ENCODE data around the gene PTGER3. TPM values are rescaled to one million over a fixed set of nuclear protein-coding genes. Genes with fewer than 3 reads are reported as not detected.
"Not testable (repeated sequence)": the region's sequence is repeated elsewhere in the genome, so short reads cannot be mapped to it uniquely, and the experiment has no call there.

PTGER3 gene
- total RNA-seq, 1 experiment from 2014 or later = not detected

DNA sequence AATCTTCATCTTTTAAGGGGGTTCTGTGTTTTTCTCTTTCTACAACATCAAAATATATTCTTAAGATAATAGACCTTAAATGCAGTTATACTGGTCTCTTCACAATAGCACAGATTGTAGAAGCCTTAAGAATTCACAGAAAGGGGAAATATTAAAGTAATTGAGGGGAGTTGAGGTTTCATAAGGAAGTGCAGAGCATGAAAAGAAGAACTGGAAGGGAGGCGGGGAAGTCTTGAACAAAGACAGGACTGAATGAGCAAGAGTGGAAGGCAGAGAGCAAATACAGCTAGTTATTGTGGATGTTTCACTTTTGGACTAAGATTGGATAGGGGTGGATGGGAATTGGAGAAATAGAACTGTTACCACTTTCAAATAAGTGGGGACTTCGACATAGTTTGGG, 67.7 kb downstream of the PTGER3 start:
- no peak for DNase-seq (ENCODE audit: low read depth)
- in situ Hi-C loops (cut with HindIII; ENCODE audit: low pct_unique_long_range_greater_than_20kb, low sequenced_read_pairs) = no loop called here

DNA sequence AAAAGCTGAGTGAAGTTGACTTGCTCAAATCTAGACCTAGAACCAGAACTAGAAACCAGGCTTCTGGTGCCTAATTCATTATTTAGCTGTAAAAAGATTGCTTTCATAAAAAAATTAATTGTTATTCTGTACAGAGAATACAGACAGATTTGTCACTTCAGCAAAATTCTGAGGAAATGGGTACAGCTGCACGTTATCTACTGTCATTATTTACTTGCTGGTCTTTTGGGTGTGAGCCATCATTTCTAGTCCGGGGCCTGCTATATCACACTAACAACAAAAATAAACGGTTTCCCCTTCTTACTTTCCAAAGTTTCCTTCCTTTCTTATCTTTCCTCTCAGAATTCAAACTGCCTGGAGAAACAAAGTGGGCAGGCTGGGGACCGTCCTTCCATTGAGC, 68.3 kb downstream of the PTGER3 start:
- in situ Hi-C loops (cut with HindIII; ENCODE audit: low pct_unique_long_range_greater_than_20kb, low sequenced_read_pairs) = no loop called here
- DNase-seq (ENCODE audit: low read depth) = no peak

DNA sequence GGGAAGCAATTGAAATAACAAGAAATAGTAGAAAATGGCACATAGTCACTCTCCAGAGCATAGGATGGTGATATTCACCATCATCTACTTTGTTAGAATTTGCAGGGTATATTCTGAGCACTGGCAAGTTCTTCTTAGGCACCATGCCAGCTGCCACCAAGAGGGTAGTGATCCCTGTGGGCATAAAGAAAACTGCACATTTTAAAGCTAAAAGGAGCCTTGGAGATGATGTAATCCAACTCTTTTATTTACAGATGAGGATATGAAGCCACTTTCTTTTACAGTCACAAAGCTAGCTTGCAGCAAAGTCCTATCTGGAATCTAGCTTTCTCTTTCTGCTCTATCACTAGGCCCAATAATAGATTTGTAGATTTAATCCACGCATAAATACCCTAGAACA, 69.0 kb downstream of the PTGER3 start:
- in situ Hi-C loops (cut with HindIII; ENCODE audit: low pct_unique_long_range_greater_than_20kb, low sequenced_read_pairs) = no loop called here
- no peak for DNase-seq (ENCODE audit: low read depth)

DNA sequence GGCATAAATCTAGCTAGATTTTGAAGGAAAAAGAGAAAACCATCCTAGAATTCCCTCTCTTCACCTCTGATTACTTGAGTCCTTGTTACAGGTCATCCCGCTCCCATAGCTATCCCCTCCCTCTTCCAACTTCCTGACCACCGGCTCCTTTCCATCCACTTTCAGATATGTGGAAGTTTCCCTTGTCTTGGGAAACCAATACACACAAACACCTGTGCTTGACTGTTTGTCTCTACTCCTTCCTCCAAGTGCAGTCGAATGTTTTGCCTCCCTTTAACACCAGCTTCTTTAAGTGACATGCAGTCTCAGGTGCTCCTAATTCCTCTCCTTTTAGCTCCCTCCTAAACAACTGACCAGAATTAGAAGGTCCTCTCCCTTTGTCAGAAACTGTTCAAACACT, 70.0 kb downstream of the PTGER3 start:
- in situ Hi-C loops (cut with HindIII; ENCODE audit: low pct_unique_long_range_greater_than_20kb, low sequenced_read_pairs) = no loop called here
- no peak for DNase-seq (ENCODE audit: low read depth)

DNA sequence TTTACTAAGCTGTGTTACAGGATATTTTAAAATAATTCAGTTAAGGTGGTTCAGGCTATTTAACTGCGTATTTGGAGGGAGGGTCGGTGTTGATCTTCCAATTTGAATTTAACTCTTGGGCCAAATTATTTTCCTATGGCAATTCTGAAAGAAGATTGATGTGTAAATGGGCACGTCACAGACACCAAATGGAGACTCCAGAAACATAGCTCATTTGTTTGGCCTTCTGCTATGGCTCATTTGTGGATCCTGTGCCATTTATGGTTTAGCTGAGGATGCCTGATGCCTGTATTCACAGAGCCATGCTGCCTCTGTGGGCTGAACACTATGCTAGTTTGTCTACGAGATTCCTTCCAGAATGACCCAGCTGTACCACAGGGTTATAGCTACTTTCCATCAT, 70.6 kb downstream of the PTGER3 start:
- in situ Hi-C loops (cut with HindIII; ENCODE audit: low pct_unique_long_range_greater_than_20kb, low sequenced_read_pairs) = no loop called here
- DNase-seq (ENCODE audit: low read depth) = no peak

DNA sequence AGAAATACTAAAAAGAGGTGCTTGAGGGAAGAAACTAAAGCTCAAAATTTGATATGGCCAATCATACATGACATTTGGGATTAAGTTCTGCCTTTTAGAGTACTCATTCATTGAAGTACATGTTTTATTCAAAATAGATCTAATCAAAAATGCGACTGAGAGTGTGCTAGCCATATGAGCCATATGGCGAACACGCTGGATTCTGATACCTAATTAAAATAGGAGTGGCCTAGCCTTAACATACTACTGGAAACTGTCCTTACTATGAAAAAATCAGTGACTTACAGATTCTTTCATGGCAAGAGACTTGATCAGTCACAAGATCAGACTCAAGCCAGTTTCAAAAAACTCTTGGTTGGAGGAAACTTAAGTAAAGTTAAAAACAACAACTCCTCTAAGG, 73.9 kb downstream of the PTGER3 start:
- no peak for DNase-seq (ENCODE audit: low read depth)
- in situ Hi-C loops (cut with HindIII; ENCODE audit: low pct_unique_long_range_greater_than_20kb, low sequenced_read_pairs) = no loop called here

DNA sequence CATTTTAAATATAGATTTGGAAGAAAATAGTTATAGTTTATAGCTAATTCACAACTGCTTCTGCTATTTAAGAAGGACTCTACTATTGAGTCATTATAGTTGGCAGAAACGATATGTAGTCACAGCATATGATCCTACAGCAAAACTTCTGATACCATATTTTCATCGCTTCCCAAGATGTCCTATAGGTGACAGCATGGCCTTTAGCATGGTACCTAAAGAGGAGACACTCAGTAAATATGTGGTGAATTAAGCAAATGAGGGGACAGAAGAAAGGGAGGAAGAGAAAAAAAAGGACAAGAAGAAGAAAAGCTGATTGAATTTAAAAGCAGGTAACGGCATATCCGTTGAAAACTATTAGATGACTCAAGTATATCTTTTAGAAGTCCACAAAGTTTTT, 77.2 kb downstream of the PTGER3 start:
- no peak for DNase-seq (ENCODE audit: low read depth)
- in situ Hi-C loops (cut with HindIII; ENCODE audit: low pct_unique_long_range_greater_than_20kb, low sequenced_read_pairs) = no loop called here

DNA sequence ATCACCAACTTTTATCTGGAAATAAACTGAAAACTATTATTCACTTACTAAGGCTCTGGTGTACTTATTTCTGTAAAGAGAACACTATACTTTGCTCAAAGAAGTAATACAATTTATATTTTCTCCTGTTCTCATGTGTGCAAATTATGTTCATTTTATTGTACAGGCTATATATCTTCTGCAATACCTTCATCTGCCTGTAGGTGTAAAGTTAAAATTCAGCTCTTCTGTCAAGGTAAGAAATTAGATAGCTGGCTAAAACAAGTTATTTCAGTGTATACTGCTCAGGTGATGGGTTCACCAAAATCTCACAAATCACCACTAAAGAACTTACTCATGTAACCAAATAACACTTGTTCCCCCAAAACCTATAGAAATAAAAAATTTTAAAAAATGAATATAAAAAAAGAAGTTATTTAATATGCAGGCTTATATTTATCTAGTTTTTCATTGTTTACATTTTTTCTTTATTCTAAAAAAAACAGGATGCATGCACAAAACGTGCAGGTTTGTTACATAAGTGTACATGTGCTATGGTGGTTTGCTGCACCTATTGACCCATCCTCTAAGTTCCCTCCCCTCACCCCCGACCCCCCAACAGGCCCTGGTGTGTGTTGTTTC, 81.5 kb downstream of the PTGER3 start:
- in situ Hi-C loops (cut with HindIII; ENCODE audit: low pct_unique_long_range_greater_than_20kb, low sequenced_read_pairs) = no loop called here
- no peak for DNase-seq (ENCODE audit: low read depth)

DNA sequence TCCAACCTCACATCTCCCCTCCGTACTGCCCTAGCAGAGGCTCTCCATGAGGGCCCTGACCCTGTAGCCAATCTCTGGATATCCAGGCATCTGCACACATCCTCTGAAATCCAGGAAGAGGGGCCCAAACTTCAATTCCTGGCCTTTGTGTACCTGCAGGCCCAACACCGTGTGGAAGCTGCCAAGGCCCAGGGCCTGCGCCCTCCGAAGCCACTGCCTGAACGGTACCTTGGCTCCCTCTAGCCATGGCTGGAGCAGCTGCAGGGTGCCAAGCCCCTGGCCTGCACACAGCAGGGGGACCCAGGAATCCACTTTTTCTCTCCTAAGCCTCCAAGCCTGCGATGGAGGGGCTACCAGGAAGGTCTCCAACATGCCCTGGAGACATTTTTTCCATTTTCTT, 84.2 kb downstream of the PTGER3 start:
- no peak for DNase-seq (ENCODE audit: low read depth)
- in situ Hi-C loops (cut with HindIII; ENCODE audit: low pct_unique_long_range_greater_than_20kb, low sequenced_read_pairs) = no loop called here

DNA sequence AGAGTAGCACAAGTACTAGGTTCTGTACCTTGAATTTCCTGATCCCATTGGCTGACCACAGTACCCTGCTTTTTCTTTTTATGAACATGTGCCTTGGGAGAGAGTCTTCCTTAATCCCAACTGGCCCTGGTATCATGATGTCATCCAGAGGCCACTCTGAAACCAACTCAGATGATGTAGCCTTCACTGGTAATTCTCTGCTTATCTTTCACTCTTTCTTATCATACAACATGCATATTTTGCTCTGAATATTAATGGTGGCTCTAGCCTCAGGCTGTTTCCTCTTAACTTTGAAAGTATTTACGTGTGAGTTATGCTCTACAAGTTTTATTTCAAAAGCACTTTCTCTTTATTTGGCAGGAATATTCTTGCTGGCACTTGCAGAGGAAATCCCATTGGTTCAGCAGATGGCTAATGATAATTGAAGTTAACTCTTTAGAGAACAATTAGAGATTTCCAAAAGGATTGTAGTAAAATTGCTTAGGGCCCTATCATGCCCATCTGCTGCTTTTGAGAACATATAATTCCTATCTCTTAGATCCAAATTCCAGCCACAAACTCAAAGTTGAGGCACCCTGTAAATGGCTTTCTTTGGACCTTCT, 86.1 kb downstream of the PTGER3 start:
- in situ Hi-C loops (cut with HindIII; ENCODE audit: low pct_unique_long_range_greater_than_20kb, low sequenced_read_pairs) = no loop called here
- DNase-seq (ENCODE audit: low read depth) = no peak

DNA sequence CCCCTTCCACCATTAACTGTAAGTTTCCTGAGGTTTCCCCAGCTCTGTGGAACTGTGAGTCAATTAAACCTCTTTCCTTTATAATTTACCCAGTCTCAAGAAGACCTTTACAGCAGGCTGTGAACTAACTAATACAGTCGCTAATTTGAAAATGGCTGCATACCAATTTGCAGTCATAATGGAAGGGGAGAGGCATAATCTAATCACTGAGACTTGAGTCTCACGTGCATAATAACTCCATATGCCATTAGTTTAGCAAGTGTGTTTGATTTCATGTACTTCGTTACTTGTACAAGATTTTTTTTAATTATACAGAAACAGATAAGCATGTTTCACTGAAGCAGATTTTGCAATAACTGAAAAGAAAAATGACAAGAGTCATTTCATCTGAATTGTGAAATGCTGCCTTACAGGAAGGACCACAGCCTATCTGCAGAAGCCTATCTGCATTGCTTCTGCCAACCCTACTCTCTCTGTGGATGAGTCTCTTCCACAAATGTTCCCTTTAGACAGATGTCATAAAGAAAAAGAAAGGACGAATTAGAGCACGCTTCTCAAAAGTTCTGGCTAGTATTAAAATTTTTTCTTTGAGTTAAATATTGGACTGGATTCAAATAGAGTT, 99.1 kb downstream of the PTGER3 start:
- DNase-seq (ENCODE audit: low read depth) = no peak
- in situ Hi-C loops (cut with HindIII; ENCODE audit: low pct_unique_long_range_greater_than_20kb, low sequenced_read_pairs) = no loop called here

DNA sequence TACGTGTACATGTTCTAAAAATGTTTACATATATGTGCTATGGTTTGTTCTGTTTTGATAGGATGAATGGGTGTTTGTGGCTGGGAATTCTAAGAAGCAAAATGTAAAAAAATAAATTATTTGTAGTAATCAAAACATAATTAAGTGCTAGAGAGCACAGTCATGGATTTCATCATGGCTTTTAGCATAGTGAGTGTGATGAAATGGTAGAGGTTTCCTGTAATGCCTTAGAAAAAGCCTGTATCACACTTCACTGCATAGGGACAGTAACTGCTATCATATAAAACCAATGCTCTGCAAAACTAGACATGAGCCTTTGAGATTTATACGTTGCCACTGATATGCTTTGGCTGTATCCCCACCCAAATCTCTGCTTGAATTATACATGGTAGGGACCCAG, 99.8 kb downstream of the PTGER3 start:
- no peak for DNase-seq (ENCODE audit: low read depth)
- in situ Hi-C loops (cut with HindIII; ENCODE audit: low pct_unique_long_range_greater_than_20kb, low sequenced_read_pairs) = no loop called here

DNA sequence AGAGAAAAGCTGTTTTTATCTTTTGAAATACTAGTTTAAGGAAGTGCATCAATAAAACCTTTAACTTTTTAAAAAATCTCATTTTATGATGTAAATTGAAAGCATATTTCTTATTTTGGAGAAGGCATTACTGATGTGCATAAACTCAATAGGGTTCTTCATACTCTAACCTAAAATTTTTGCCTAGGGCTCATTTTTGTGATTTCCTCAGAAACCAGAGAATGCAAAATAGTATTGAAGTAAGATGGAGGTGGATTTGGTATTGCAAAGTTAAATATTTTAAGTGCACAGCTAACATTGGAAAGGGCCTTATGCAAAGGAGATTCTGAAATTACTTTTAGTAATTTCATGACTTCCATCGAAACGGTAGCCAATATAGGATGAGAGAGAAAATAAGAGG, 101.9 kb downstream of the PTGER3 start:
- DNase-seq (ENCODE audit: low read depth) = no peak
- in situ Hi-C loops (cut with HindIII; ENCODE audit: low pct_unique_long_range_greater_than_20kb, low sequenced_read_pairs) = no loop called here

DNA sequence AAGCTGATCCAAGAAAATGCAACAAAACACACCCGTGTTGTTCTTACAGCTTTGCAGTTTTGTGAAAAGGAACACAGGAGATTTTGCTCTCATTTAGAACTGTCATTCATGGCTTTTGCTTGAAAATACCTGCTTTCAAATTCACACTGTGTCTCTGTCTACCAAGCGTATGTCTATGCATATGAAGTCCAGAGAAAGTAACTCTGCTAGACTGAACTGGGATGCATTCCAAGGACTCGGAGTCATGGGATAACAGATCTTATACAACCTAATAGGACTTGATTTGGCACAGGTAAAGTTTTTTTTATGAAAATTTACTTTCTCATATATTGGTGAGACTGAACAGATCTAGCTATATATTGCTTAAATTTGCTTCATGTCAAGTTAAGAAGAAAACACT, 102.4 kb downstream of the PTGER3 start:
- DNase-seq (ENCODE audit: low read depth) = no peak

DNA sequence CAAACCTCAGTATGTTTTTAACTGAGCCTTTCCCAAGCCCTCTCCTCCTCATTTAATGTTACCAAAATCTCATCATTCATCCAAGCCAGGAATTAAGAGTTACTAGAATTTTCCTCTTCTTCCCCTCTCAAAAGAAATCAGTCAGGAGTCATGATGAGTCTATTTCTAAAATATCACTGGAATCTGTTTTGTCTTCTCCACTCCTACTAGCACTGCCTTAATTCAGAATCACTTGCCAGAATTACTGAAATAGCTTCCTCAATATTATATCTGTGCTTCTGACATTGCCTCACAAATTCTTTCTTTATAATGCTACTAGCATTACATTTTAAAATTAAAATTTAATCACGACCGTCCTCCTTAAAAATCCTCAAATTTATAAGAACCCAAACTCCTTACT, 106.1 kb downstream of the PTGER3 start:
- DNase-seq (ENCODE audit: low read depth) = no peak
- in situ Hi-C loops (cut with HindIII; ENCODE audit: low pct_unique_long_range_greater_than_20kb, low sequenced_read_pairs) = no loop called here

More for the DNA sequence above, 102.4 kb downstream of the PTGER3 start:
- in situ Hi-C loops (cut with HindIII; ENCODE audit: low pct_unique_long_range_greater_than_20kb, low sequenced_read_pairs) = no loop called here

DNA sequence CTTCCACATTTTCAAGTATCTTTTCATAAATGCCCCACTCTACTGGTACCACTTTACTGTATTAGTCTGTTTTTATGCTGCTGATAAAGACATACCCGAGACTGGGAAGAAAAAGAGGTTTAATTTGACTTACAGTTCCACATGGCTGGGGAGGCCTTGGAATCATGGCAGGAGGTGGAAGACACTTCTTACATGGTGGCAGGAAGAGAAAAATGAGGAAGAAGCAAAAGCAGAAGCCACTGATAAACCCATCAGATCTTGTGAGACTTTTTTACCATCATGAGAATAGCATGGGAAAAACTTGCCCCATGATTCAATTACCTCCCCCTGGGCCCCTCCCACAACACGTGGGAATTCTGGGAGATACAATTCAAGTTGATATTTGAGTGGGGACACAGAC, 107.2 kb downstream of the PTGER3 start:
- in situ Hi-C loops (cut with HindIII; ENCODE audit: low pct_unique_long_range_greater_than_20kb, low sequenced_read_pairs); DNase-seq (ENCODE audit: low read depth): not testable (repeated sequence)

DNA sequence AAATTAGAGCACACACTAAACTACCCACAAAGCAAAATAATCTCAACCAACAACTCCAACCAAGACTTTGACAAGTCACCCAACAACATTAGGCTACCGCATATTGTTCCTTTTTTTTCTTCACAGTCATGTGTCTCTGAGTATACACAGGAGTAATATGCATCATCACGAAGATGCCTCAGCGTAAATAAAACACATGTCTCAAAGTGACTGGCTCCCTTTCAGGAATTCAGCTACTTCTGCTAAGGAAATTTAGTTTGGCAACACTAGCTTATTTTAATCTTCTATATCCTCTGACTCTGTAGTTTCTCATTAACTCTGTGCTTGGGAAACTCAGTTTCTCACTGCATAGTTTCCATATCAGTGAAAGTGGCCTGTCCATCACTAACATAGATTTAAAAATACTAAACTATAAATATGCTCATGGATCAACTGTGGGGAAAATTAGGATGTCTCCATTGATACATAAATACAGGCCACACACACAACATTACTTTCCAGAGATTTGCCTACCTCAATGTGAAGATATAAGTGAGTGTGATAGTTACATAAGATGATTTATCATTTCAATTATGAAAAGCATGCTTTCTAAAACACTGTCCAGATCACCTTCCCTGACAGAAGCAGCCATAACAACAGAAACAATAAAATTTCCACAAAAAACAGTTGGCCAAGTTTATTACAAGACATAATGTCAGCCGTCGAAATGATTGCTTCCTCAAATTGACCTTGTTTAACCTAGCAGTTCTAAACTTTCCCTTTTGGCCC, 113.2 kb downstream of the PTGER3 start:
- in situ Hi-C loops (cut with HindIII; ENCODE audit: low pct_unique_long_range_greater_than_20kb, low sequenced_read_pairs) = no loop called here
- no peak for DNase-seq (ENCODE audit: low read depth)

DNA sequence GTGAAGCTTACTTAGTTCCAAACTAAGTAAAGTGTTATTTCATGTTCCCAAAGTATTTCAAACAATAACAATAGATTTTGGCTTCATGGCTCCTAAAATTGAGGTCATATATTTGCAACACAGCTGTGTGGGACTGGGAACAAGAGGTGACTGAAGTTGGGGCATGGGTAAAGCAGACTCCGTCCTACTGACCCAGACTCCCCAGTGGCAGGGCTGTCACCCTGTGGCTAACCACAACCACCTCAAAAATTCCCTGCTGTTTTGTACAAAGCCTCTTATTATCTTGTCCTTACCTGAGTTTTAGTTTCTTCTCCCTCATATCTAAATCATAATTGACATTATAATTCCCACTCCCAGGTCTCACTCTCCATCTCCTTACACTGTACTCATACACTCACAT, 117.6 kb downstream of the PTGER3 start:
- DNase-seq (ENCODE audit: low read depth) = no peak
- in situ Hi-C loops (cut with HindIII; ENCODE audit: low pct_unique_long_range_greater_than_20kb, low sequenced_read_pairs) = no loop called here

DNA sequence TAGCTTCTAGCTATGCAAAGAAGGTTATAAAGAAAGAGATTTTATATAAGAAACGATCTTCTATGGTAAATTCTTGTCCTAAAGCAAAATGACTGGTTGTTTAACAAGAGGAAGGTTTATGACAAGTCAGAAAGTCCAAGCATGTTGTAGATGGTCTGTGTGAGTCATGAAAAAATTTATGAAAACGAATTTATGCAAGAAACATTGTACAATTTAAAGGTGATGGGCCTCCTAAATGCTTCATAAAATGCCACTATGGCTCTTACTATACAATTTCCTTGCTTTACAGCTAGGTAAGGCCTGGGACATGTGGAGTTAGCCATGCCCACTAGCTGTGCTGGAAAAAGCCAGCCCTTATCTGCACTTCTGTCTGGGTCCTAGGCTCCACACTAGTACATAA, 125.4 kb downstream of the PTGER3 start:
- in situ Hi-C loops (cut with HindIII; ENCODE audit: low pct_unique_long_range_greater_than_20kb, low sequenced_read_pairs) = no loop called here
- DNase-seq (ENCODE audit: low read depth) = no peak
